ENCODE data around the gene MRAP. TPM values are rescaled to one million over a fixed set of nuclear protein-coding genes. Genes with fewer than 3 reads are reported as not detected.

The MRAP gene
- total RNA-seq, 2 donors from 2014 or later, result not detected

DNA sequence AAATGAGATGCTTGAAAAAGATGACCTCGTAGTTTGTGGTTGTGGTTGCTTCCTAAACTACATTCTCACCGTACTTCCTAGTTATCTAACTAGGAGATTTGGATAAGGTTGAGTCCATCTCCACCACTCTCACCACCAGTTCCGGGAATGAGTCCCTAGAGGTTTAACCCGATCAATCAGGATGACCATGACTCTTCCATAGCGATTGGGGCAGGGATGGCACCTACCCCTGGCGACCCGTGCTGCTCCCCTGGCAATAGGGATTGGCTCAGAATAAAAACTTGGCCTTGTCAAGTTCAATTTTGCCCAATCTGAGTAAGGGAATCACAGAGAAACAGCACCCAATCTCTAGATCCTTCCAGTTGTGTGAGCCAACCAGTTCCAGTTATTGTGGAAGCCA lies 17.1 kb upstream of the MRAP start:
- Histone ChIP-seq H3K27ac (no peak overlapping the region), H3K9ac (ENCODE audit: low read depth in 2 of 2, low read length in 2 of 2) (no peak overlapping the region), H3K9me3 (no peaks in the 10 kb centered on the region), H3K4me1 (peaks cover 4% of the 10 kb centered on the region), H3K36me3 (no peaks in the 10 kb centered on the region), H3K27me3 (no peaks in the 10 kb centered on the region), H3K4me3 (no peak overlapping the region)
- TF ChIP-seq, protein P1, sequence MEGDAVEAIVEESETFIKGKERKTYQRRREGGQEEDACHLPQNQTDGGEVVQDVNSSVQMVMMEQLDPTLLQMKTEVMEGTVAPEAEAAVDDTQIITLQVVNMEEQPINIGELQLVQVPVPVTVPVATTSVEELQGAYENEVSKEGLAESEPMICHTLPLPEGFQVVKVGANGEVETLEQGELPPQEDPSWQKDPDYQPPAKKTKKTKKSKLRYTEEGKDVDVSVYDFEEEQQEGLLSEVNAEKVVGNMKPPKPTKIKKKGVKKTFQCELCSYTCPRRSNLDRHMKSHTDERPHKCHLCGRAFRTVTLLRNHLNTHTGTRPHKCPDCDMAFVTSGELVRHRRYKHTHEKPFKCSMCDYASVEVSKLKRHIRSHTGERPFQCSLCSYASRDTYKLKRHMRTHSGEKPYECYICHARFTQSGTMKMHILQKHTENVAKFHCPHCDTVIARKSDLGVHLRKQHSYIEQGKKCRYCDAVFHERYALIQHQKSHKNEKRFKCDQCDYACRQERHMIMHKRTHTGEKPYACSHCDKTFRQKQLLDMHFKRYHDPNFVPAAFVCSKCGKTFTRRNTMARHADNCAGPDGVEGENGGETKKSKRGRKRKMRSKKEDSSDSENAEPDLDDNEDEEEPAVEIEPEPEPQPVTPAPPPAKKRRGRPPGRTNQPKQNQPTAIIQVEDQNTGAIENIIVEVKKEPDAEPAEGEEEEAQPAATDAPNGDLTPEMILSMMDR (IDR thresholded peaks at IDR 0.05), result no peak
- intact Hi-C loops (cut with DNase I), result no loop called here
- DNase-seq, result no peak

- peaks cover 4% of the 10 kb centered on the region for H3K4me1 ChIP-seq
- DNase-seq, result no peak
- H3K4me3 ChIP-seq, result no peak overlapping the region
- no peaks in the 10 kb centered on the region for H3K36me3 ChIP-seq
- no peak overlapping the region for H3K27ac ChIP-seq
- no peaks in the 10 kb centered on the region for H3K9me3 ChIP-seq
- no peaks in the 10 kb centered on the region for H3K27me3 ChIP-seq
- H3K9ac ChIP-seq (ENCODE audit: low read depth in 2 of 2, low read length in 2 of 2), result no peak overlapping the region
- intact Hi-C loops (cut with DNase I), result no loop called here
- TF ChIP-seq, protein P1 (IDR thresholded peaks at IDR 0.05), result no peak
These were observed 15.7 kb upstream of the MRAP start for GRCh38 chr21:32282992-32283391.

DNA sequence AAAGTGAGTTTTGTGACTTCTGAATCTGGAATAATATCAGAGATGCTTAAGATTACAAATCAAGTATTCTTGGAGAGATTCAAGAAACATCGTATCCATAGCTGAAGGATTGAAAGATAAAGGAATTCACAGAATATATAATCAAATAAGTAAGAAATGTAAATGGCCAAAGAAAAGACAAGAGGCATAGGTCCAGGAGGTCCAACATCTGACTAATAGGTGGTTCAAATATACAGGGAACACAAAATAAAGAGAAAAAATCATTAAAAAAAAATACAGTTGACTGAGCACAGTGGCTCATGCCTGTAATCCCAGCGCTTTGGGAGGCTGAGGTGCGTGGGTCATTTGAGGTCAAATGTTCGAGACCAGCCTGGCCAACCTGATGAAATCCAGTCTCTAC lies 13.2 kb upstream of the MRAP start:
- no peak overlapping the region for H3K4me3 ChIP-seq
- intact Hi-C loops (cut with DNase I), result no loop called here
- H3K9ac ChIP-seq (ENCODE audit: low read depth in 2 of 2, low read length in 2 of 2), result no peak overlapping the region
- H3K27ac ChIP-seq, result no peak overlapping the region
- TF ChIP-seq, protein P1 (IDR thresholded peaks at IDR 0.05), result no peak
- H3K4me1 ChIP-seq, result no peaks in the 10 kb centered on the region
- H3K9me3 ChIP-seq, result no peaks in the 10 kb centered on the region
- DNase-seq, result no peak
- H3K27me3 ChIP-seq, result no peaks in the 10 kb centered on the region
- no peaks in the 10 kb centered on the region for H3K36me3 ChIP-seq

DNA sequence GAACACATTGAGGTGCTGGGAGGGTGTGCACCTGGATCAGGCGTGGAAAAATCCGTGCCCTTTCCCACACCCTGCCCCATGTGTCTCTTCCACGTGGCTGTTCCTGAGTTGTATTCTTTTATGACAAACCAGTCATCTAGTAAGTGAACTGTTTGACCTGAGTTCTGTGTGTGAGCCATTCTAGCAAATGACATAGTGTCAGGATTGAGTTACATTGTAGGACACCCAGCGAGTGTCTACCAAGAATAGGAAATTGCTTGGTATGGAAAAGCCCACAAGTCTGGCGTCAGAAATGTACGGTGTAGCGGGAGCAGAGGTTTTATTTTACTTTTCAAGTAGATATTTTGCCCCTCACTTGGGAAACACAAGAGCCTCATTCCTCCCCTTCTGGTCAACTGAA lies 1.2 kb upstream of the MRAP start:
- intact Hi-C loops (cut with DNase I), result no loop called here
- no peaks in the 10 kb centered on the region for H3K4me1 ChIP-seq

DNA sequence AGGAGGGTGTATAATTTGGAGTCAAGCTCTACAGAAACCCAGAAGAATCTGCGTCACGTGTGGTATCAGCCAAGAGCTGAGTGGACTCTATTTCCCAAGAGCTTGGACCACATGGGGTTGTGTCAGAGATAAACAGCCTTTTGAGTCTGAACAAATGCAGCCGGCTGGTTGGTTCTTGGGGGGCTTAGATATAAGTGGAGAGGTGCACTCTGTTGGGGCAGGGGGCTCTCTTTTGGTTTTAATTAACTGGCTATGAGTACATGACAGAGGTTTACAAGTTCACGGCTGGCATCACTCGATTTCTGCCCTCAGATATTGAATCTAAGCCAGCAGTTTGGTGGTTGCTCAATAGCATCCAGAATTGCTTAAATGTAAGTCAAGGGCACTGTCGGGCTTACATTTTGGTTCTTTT lies 501 bp upstream of the MRAP start:
- H3K4me1 ChIP-seq, result no peaks in the 10 kb centered on the region
- TF ChIP-seq, protein P1 (IDR thresholded peaks at IDR 0.05), result no peak
- H3K27me3 ChIP-seq, result no peaks in the 10 kb centered on the region
- no peaks in the 10 kb centered on the region for H3K9me3 ChIP-seq
- H3K9ac ChIP-seq (ENCODE audit: low read depth in 2 of 2, low read length in 2 of 2), result no peak overlapping the region
- no peaks in the 10 kb centered on the region for H3K36me3 ChIP-seq
- H3K4me3 ChIP-seq, result no peak overlapping the region
- no peak for DNase-seq
- H3K27ac ChIP-seq, result no peak overlapping the region
- intact Hi-C loops (cut with DNase I), result no loop called here

More for the DNA sequence above, 1.2 kb upstream of the MRAP start:
- no peak for DNase-seq
- Histone ChIP-seq H3K9ac (ENCODE audit: low read depth in 2 of 2, low read length in 2 of 2) (no peak overlapping the region), H3K36me3 (no peaks in the 10 kb centered on the region), H3K27ac (no peak overlapping the region), H3K27me3 (no peaks in the 10 kb centered on the region), H3K9me3 (no peaks in the 10 kb centered on the region), H3K4me3 (no peak overlapping the region)
- TF ChIP-seq, protein P1 (IDR thresholded peaks at IDR 0.05), result no peak

- no peaks in the 10 kb centered on the region for H3K4me1 ChIP-seq
These were observed 1.0 kb downstream of the MRAP start for GRCh38 chr21:32299695-32300094.

More at GRCh38 chr21:32299695-32300094, 1.0 kb downstream of the MRAP start:
- intact Hi-C loops (cut with DNase I), result no loop called here
- Histone ChIP-seq H3K36me3 (no peaks in the 10 kb centered on the region), H3K9ac (ENCODE audit: low read depth in 2 of 2, low read length in 2 of 2) (no peak overlapping the region), H3K27me3 (no peaks in the 10 kb centered on the region), H3K27ac (no peak overlapping the region), H3K9me3 (no peaks in the 10 kb centered on the region), H3K4me3 (no peak overlapping the region)
- DNase-seq, result no peak
- TF ChIP-seq, protein P1 (IDR thresholded peaks at IDR 0.05), result no peak
